IMR-90 (cell line): Measurements from ENCODE around the gene ELANE. TPM values are rescaled to one million over a fixed set of nuclear protein-coding genes. Genes with fewer than 3 reads are reported as not detected.
A peak's percentile ranks its signal among the peaks of the same experiment; 100 is the strongest.

Experiments
- ATAC-seq: fragments of 200-7000 bp; cut with Tn5 transposase; 2 replicates; pipeline ENCODE4 v1.9.1; 2020; ENCODE audit warnings: low read depth, mild to moderate bottlenecking, moderate library complexity
- BruUV-seq: library from RNA; stranded (reverse); fragments of 400-500 nt; replicated peaks from 2 replicates; lab custom pipeline; 2021; lab: Mats Ljungman, UMichigan
- CTCF ChIA-PET: fragments of 300-600 bp; formaldehyde crosslinking; extraction: SDS; loops from one replicate; lab custom pipeline; 2021; ENCODE audit warnings: antibody characterized with exemption; lab: Yijun Ruan, JAX
- POLR2A ChIA-PET: fragments of 300-600 bp; sonication (Branson Sonifier 250); formaldehyde crosslinking; loops from one replicate; lab custom pipeline; 2022; ENCODE audit warnings: antibody characterized with exemption; ENCODE audit not compliant: unreplicated experiment; lab: Charles Lee
- DNase-seq: peaks from one replicate; pipeline ENCODE4 v3.0.0; 2013
- H2AFZ ChIP-seq: replicated peaks from 2 replicates; pipeline ENCODE3; 2013; ENCODE audit warnings: low read length, mild to moderate bottlenecking; ENCODE audit not compliant: poor library complexity
- H2AK5ac ChIP-seq: 2 replicates; pipeline ENCODE4 v1.6.1; 2013; ENCODE audit warnings: low read depth, low read length, inconsistent platforms
- H2AK9ac ChIP-seq: replicated peaks from 2 replicates; pipeline ENCODE3; 2013; ENCODE audit warnings: mild to moderate bottlenecking, low read depth, low read length, moderate library complexity; ENCODE audit not compliant: poor library complexity
- H2BK120ac ChIP-seq: 2 replicates; pipeline ENCODE4 v1.6.1; 2013; ENCODE audit warnings: low read depth, low read length, inconsistent platforms
- H2BK15ac ChIP-seq: 3 replicates; pipeline ENCODE4 v1.6.1; 2013; ENCODE audit warnings: low read depth, low read length, inconsistent platforms
- H2BK20ac ChIP-seq: 2 replicates; pipeline ENCODE4 v1.6.1; 2013; ENCODE audit warnings: low read depth, mild to moderate bottlenecking, inconsistent platforms, low read length, moderate library complexity
- H2BK5ac ChIP-seq: 2 replicates; pipeline ENCODE4 v1.6.1; 2013; ENCODE audit warnings: mild to moderate bottlenecking, low read depth, low read length, inconsistent platforms; ENCODE audit not compliant: poor library complexity, severe bottlenecking
- H3K14ac ChIP-seq: replicated peaks from 2 replicates; pipeline ENCODE4 v1.6.1; 2013; ENCODE audit warnings: low read depth, low read length, inconsistent platforms
- H3K18ac ChIP-seq: 2 replicates; pipeline ENCODE4 v1.6.1; 2013; ENCODE audit warnings: low read depth, low read length, control low read depth
- H3K23ac ChIP-seq: 2 replicates; pipeline ENCODE4 v1.6.1; 2013; ENCODE audit warnings: low read depth, low read length, inconsistent platforms
- H3K27ac ChIP-seq: 2 replicates; pipeline ENCODE4 v1.5.1; 2013; ENCODE audit warnings: mild to moderate bottlenecking, control low read depth, low read length; ENCODE audit not compliant: insufficient read depth
- H3K27me3 ChIP-seq: 2 replicates; pipeline ENCODE4 v1.6.1; 2013; ENCODE audit warnings: low read length; ENCODE audit not compliant: control insufficient read depth, insufficient read depth
- H3K36me3 ChIP-seq: 2 replicates; pipeline ENCODE4 v1.6.1; 2013; ENCODE audit warnings: low read length, mixed read lengths; ENCODE audit not compliant: control insufficient read depth, insufficient read depth
- H3K4ac ChIP-seq: 2 replicates; pipeline ENCODE4 v1.6.1; 2013; ENCODE audit warnings: low read depth, low read length, inconsistent platforms
- H3K4me1 ChIP-seq: 2 replicates; pipeline ENCODE4 v1.6.1; 2013; ENCODE audit warnings: low read length, mixed read lengths; ENCODE audit not compliant: control insufficient read depth, insufficient read depth
- H3K4me2 ChIP-seq: 2 replicates; pipeline ENCODE4 v1.6.1; 2013; ENCODE audit warnings: low read depth, mild to moderate bottlenecking, control low read depth, low read length, moderate library complexity
- H3K4me3 ChIP-seq: 2 replicates; pipeline ENCODE4 v1.5.1; 2013; ENCODE audit warnings: low read depth, mild to moderate bottlenecking, control low read depth, low read length, moderate library complexity; ENCODE audit not compliant: insufficient read depth
- H3K56ac ChIP-seq: 2 replicates; pipeline ENCODE4 v1.6.1; 2013; ENCODE audit warnings: low read length, inconsistent platforms; ENCODE audit not compliant: insufficient read depth; ENCODE audit errors: extremely low read depth
- H3K79me1 ChIP-seq, 2 experiments: 2 replicates each; pipeline ENCODE4 v1.6.1; 2013; ENCODE audit warnings: low read length in 2 of 2, inconsistent platforms in 1 of 2, low read depth in 1 of 2
- H3K9ac ChIP-seq: 2 replicates; pipeline ENCODE4 v1.6.1; 2013; ENCODE audit warnings: low read depth, low read length, control low read depth
- H3K9me1 ChIP-seq: 2 replicates; pipeline ENCODE4 v1.6.1; 2013; ENCODE audit warnings: low read length, inconsistent platforms; ENCODE audit not compliant: insufficient read depth
- H3K9me3 ChIP-seq: 2 replicates; pipeline ENCODE4 v1.6.1; 2013; ENCODE audit warnings: low read length; ENCODE audit not compliant: control insufficient read depth, insufficient read depth
- H4K20me1 ChIP-seq: 2 replicates; pipeline ENCODE4 v1.6.1; 2013; ENCODE audit warnings: low read length, inconsistent platforms; ENCODE audit not compliant: insufficient read depth
- H4K5ac ChIP-seq: 2 replicates; pipeline ENCODE4 v1.6.1; 2013; ENCODE audit warnings: mild to moderate bottlenecking, low read depth, low read length, control low read depth
- H4K8ac ChIP-seq, 2 experiments: 2 replicates each; pipeline ENCODE4 v1.6.1; 2013; ENCODE audit warnings: low read depth in 2 of 2, low read length in 2 of 2, control low read depth in 1 of 2, inconsistent platforms in 1 of 2
- H4K91ac ChIP-seq: 2 replicates; pipeline ENCODE4 v1.6.1; 2013; ENCODE audit warnings: low read depth, low read length, inconsistent platforms; ENCODE audit not compliant: insufficient read depth
- BHLHE40 ChIP-seq: fragments of 150-350 bp; IDR thresholded peaks from 2 replicates; pipeline ENCODE4 v1.6.1; 2016; ENCODE audit warnings: mild to moderate bottlenecking, low read depth, low read length
- CEBPB ChIP-seq: IDR thresholded peaks from 2 replicates; pipeline ENCODE4 v1.6.1; 2012; ENCODE audit warnings: low read depth, low read length, improper control_type of control experiment
- CHD1 ChIP-seq: IDR thresholded peaks from 2 replicates; pipeline ENCODE4 v1.6.1; 2012; ENCODE audit warnings: low read depth, low read length, improper control_type of control experiment
- CTCF ChIP-seq: conservative IDR thresholded peaks from 2 replicates; pipeline ENCODE4 v1.5.1; 2012; ENCODE audit warnings: mild to moderate bottlenecking, low read depth, low read length, improper control_type of control experiment
- ELK1 ChIP-seq: fragments of 150-350 bp; IDR thresholded peaks from 2 replicates; pipeline ENCODE4 v1.6.1; 2016; ENCODE audit warnings: low read depth, mild to moderate bottlenecking, low read length, moderate library complexity, borderline replicate concordance
- MAFK ChIP-seq: IDR thresholded peaks from 2 replicates; pipeline ENCODE4 v1.6.1; 2012; ENCODE audit warnings: low read depth, low read length, improper control_type of control experiment
- MAZ ChIP-seq: IDR thresholded peaks from 2 replicates; pipeline ENCODE4 v1.6.1; 2012; ENCODE audit warnings: low read depth, mild to moderate bottlenecking, low read length, improper control_type of control experiment, moderate library complexity, borderline replicate concordance
- MXI1 ChIP-seq: IDR thresholded peaks from 2 replicates; pipeline ENCODE4 v1.6.1; 2012; ENCODE audit warnings: low read depth, mild to moderate bottlenecking, low read length, moderate library complexity, borderline replicate concordance
- POLR2A ChIP-seq: IDR thresholded peaks from 2 replicates; pipeline ENCODE4 v1.6.1; 2012; ENCODE audit warnings: mild to moderate bottlenecking, low read depth, low read length
- RAD21 ChIP-seq: IDR thresholded peaks from 2 replicates; pipeline ENCODE4 v1.6.1; 2012; ENCODE audit warnings: low read length, improper control_type of control experiment
- RCOR1 ChIP-seq: IDR thresholded peaks from 2 replicates; pipeline ENCODE4 v1.6.1; 2012; ENCODE audit warnings: mild to moderate bottlenecking, low read length, improper control_type of control experiment; ENCODE audit not compliant: insufficient replicate concordance
- RFX5 ChIP-seq: IDR thresholded peaks from 2 replicates; pipeline ENCODE4 v1.8.0; 2012; ENCODE audit warnings: low read depth, mild to moderate bottlenecking, low read length, moderate library complexity
- SMC3 ChIP-seq: fragments of 150-350 bp; IDR thresholded peaks from 2 replicates; pipeline ENCODE4 v1.6.1; 2016; ENCODE audit warnings: low read depth, mild to moderate bottlenecking, antibody characterized with exemption, low read length, moderate library complexity
- USF2 ChIP-seq: fragments of 150-350 bp; IDR thresholded peaks from 2 replicates; pipeline ENCODE4 v1.6.1; 2017; ENCODE audit warnings: mild to moderate bottlenecking, antibody characterized with exemption, low read length, low read depth
- WGBS, 2 experiments: methylation state at CpG; one replicate each; pipeline versions ENCODE4 v1.1.5 to v1.1.7; 2013; ENCODE audit warnings: missing lambda C conversion rate in 2 of 2; ENCODE audit not compliant: insufficient read length in 1 of 2; ENCODE audit errors: extremely low coverage in 2 of 2; 5-methylcytosine and 5-hydroxymethylcytosine counted together
- dilution Hi-C: fragments of 300-500 bp; cut with HindIII; formaldehyde crosslinking; loops from one replicate; pipeline ENCODE4 v1.14.3; 2018; ENCODE audit warnings: low sequenced_read_pairs; ENCODE audit not compliant: unreplicated experiment
- in situ Hi-C: fragments of 300-500 bp; cut with MboI; formaldehyde crosslinking; loops from 3 replicates; pipeline ENCODE4 v1.14.3; 2019; ENCODE audit warnings: low sequenced_read_pairs, inconsistent platforms, mixed read lengths
- intact Hi-C: fragments of 100-400 bp; cut with micrococcal nuclease; formaldehyde crosslinking; loops from 2 replicates; pipeline ENCODE4 v1.10.0; 2022
- polyA plus RNA-seq, 3 experiments: library from polyadenylated mRNA; depleted of rRNA; stranded (reverse); fragments of >200 nt; gene quantifications; 2 replicates each; pipeline ENCODE4 v1.2.3, GENCODE V29; 2012; ENCODE audit warnings: low replicate concordance in 1 of 3
- total RNA-seq: library from RNA; depleted of rRNA; stranded (reverse); fragments of >200 nt; gene quantifications from 2 replicates; pipeline ENCODE4 v1.2.3, GENCODE V29; 2012

Gene ELANE
- total and polyA plus RNA-seq, 2 of the 4 experiments (the other 2 are of a cell fraction), result 0.27 TPM; not detected in 1

- BruUV-seq, result no TSS peak
- Histone ChIP-seq H2AFZ (no peak overlapping the region), H2BK20ac (no peak overlapping the region), H3K4me3 (no peak overlapping the region), H2BK120ac (no peak overlapping the region), H2AK5ac (no peak overlapping the region), H3K79me1 (no peaks in the 10 kb centered on the region), H4K20me1 (no peaks in the 10 kb centered on the region), H3K4ac (no peak overlapping the region), H3K4me2 (no peak overlapping the region), H3K9me1 (no peaks in the 10 kb centered on the region), H3K9ac (no peak overlapping the region), H3K27me3 (peaks cover 2% of the 10 kb centered on the region; the same call in 1 of the 2 replicates), H4K8ac (no peak overlapping the region), H3K27ac (no peak overlapping the region), H4K5ac (no peak overlapping the region), H4K91ac (no peak overlapping the region), H3K18ac (no peak overlapping the region), H3K36me3 (no peaks in the 10 kb centered on the region), H3K14ac (no peak overlapping the region), H3K4me1 (peaks cover 3% of the 10 kb centered on the region; the same call in 1 of the 2 replicates), H3K56ac (no peak overlapping the region), H3K9me3 (no peaks in the 10 kb centered on the region), H3K23ac (no peak overlapping the region), H2BK5ac (no peak overlapping the region), H2BK15ac (no peak overlapping the region), H2AK9ac (no peak overlapping the region)
- dilution Hi-C loops, result no loop called here
- DNase-seq, result no peak
- peak; percentile 30; the same call in 1 of the 2 replicates for ATAC-seq
- 89% methylated on average over 5 of the region's 19 CpGs; no CpG with 5 or more reads in 1 of the 2 experiments for WGBS, 2 experiments
- intact Hi-C loops, result no loop called here
- POLR2A ChIA-PET, result no interaction called here
- in situ Hi-C loops, result no loop called here
- TF ChIP-seq MXI1, result no peak
- no peak for TF ChIP-seq CHD1
- TF ChIP-seq RCOR1, result no peak
- no peak for TF ChIP-seq BHLHE40
- no peak for TF ChIP-seq ELK1
- no peak for TF ChIP-seq RFX5
- no peak for TF ChIP-seq SMC3
- no peak for TF ChIP-seq RAD21
- no peak; the same call in 1 of the 2 replicates for TF ChIP-seq CEBPB
- no peak for TF ChIP-seq USF2
- no peak for TF ChIP-seq MAFK
- no peak for TF ChIP-seq CTCF
- no peak for TF ChIP-seq POLR2A
- no peak for TF ChIP-seq MAZ
- CTCF ChIA-PET, result no interaction called here
Observed at GRCh38 chr19:825897-826644, 26.0 kb upstream of the ELANE start.
